Measurements from ENCODE around the gene ATOX1.
"Not testable (repeated sequence)": the region's sequence is repeated elsewhere in the genome, so short reads cannot be mapped to it uniquely, and the experiment has no call there.

The ATOX1 gene

DNA sequence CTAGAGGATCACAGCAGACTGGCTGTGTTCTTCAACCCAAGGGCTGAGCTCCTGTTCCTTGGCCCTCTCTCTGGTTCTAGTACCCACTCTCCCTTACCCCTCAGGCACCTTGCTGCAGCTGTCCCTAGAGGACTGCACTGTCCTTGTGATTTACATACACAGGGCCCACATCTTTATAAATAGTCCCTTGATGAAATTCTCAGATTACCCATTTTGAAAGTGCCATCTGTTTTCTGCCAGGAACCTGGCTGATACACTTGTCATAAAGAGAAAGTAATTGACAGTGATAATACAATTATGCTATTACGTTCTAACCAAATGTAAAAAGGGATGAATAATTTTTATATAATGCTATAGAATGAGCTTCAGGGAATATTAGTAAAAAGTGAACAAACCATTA, 55.2 kb downstream of the ATOX1 start:
- Histone ChIP-seq H3K4me2 (ENCODE audit: low read depth, low read length) (peak overlapping the region; percentile 52), H3K4me1 (ENCODE audit: low read length) (peaks cover 21% of the 10 kb centered on the region), H3K36me3 (replicated peaks; ENCODE audit: insufficient read depth, low read length) (no peaks in the 10 kb centered on the region), H3K9ac (ENCODE audit: low read length) (no peak overlapping the region), H4K20me1 (ENCODE audit: insufficient read depth, low read length) (no peaks in the 10 kb centered on the region), H3K79me2 (ENCODE audit: low read length) (no peaks in the 10 kb centered on the region), H3K9me3 (replicated peaks; ENCODE audit: insufficient read depth, low read length) (no peaks in the 10 kb centered on the region), H3K4me3 (ENCODE audit: low read length) (no peak overlapping the region), H3K9me2 (replicated peaks; ENCODE audit: insufficient read depth, low read length) (no peaks in the 10 kb centered on the region), H2AFZ (ENCODE audit: low read length) (peak overlapping the region; percentile 37; the same call in 1 of the 2 replicates), H3K27ac (ENCODE audit: low read length) (peak overlapping the region; percentile 34; the same call in 1 of the 2 replicates), H3K27me3 (replicated peaks; ENCODE audit: insufficient read depth, low read length) (no peaks in the 10 kb centered on the region), H3F3A (ENCODE audit: insufficient read depth, low read length) (no peaks in the 10 kb centered on the region)
- DNase-seq: peak; percentile 78
- TF ChIP-seq EZH2phosphoT487 (IDR thresholded peaks at IDR 0.05; ENCODE audit: low read length): no peak

DNA sequence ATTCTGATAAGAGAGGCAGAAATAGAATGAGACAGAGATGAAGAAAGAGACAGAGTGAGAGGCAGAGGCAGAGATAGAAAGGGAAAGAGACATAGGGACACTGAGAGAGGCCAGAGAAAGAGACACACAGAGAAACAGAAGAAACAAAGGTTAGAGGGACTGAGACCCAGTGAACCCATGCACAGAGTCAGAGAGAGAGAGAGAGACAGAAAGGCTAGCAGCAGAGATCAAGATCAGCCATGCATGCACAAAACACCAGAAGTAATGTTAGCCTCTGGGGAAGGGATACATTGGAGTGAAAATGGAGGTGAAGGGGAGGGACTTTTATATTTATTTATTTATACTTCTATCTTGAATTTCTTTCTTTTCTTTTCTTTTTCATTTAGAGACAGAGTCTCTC, 57.6 kb downstream of the ATOX1 start:
- no peaks in the 10 kb centered on the region for H3F3A ChIP-seq (ENCODE audit: insufficient read depth, low read length)
- H3K36me3 ChIP-seq (replicated peaks; ENCODE audit: insufficient read depth, low read length): no peaks in the 10 kb centered on the region
- H3K4me3 ChIP-seq (ENCODE audit: low read length): no peak overlapping the region
- no peak overlapping the region for H3K27ac ChIP-seq (ENCODE audit: low read length)
- TF ChIP-seq EZH2 (optimal IDR thresholded peaks at IDR 0.05; ENCODE audit: low read depth, low read length): no peak
- TF ChIP-seq, protein P1, sequence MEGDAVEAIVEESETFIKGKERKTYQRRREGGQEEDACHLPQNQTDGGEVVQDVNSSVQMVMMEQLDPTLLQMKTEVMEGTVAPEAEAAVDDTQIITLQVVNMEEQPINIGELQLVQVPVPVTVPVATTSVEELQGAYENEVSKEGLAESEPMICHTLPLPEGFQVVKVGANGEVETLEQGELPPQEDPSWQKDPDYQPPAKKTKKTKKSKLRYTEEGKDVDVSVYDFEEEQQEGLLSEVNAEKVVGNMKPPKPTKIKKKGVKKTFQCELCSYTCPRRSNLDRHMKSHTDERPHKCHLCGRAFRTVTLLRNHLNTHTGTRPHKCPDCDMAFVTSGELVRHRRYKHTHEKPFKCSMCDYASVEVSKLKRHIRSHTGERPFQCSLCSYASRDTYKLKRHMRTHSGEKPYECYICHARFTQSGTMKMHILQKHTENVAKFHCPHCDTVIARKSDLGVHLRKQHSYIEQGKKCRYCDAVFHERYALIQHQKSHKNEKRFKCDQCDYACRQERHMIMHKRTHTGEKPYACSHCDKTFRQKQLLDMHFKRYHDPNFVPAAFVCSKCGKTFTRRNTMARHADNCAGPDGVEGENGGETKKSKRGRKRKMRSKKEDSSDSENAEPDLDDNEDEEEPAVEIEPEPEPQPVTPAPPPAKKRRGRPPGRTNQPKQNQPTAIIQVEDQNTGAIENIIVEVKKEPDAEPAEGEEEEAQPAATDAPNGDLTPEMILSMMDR (IDR thresholded peaks at IDR 0.05; ENCODE audit: low read length): no peak
- TF ChIP-seq EZH2phosphoT487 (IDR thresholded peaks at IDR 0.05; ENCODE audit: low read length): no peak
- H4K20me1 ChIP-seq (ENCODE audit: insufficient read depth, low read length): no peaks in the 10 kb centered on the region
- no peaks in the 10 kb centered on the region for H3K27me3 ChIP-seq (replicated peaks; ENCODE audit: insufficient read depth, low read length)
- H3K9ac ChIP-seq (ENCODE audit: low read length): no peak overlapping the region
- H3K4me1 ChIP-seq (ENCODE audit: low read length): peaks cover 21% of the 10 kb centered on the region
- no peak for DNase-seq
- no peaks in the 10 kb centered on the region for H3K79me2 ChIP-seq (ENCODE audit: low read length)
- H3K9me2 ChIP-seq (replicated peaks; ENCODE audit: insufficient read depth, low read length): no peaks in the 10 kb centered on the region
- H3K4me2 ChIP-seq (ENCODE audit: low read depth, low read length): no peak overlapping the region
- H2AFZ ChIP-seq (ENCODE audit: low read length): no peak overlapping the region
- H3K9me3 ChIP-seq (replicated peaks; ENCODE audit: insufficient read depth, low read length): no peaks in the 10 kb centered on the region

GRCh38 chr5:151700296-151700695, 58.1 kb downstream of the ATOX1 start:
- peaks cover 21% of the 10 kb centered on the region for H3K4me1 ChIP-seq (ENCODE audit: low read length)
- TF ChIP-seq EZH2 (optimal IDR thresholded peaks at IDR 0.05; ENCODE audit: low read depth, low read length): no peak
- H3K4me2 ChIP-seq (ENCODE audit: low read depth, low read length): no peak overlapping the region

GRCh38 chr5:151699071-151699901, 59.1 kb downstream of the ATOX1 start:
- TF ChIP-seq, protein P1 (IDR thresholded peaks at IDR 0.05; ENCODE audit: low read length): no peak
- no peak for TF ChIP-seq EZH2phosphoT487 (IDR thresholded peaks at IDR 0.05; ENCODE audit: low read length)
- TF ChIP-seq EZH2 (optimal IDR thresholded peaks at IDR 0.05; ENCODE audit: low read depth, low read length): no peak
- no peaks in the 10 kb centered on the region for H3F3A ChIP-seq (ENCODE audit: insufficient read depth, low read length)
- H3K9me3 ChIP-seq (replicated peaks; ENCODE audit: insufficient read depth, low read length): no peaks in the 10 kb centered on the region
- H3K79me2 ChIP-seq (ENCODE audit: low read length): no peaks in the 10 kb centered on the region
- H3K27me3 ChIP-seq (replicated peaks; ENCODE audit: insufficient read depth, low read length): no peaks in the 10 kb centered on the region
- H3K4me2 ChIP-seq (ENCODE audit: low read depth, low read length): no peak overlapping the region
- no peaks in the 10 kb centered on the region for H3K9me2 ChIP-seq (replicated peaks; ENCODE audit: insufficient read depth, low read length)
- no peak overlapping the region for H3K4me3 ChIP-seq (ENCODE audit: low read length)
- H3K27ac ChIP-seq (ENCODE audit: low read length): no peak overlapping the region
- H4K20me1 ChIP-seq (ENCODE audit: insufficient read depth, low read length): no peaks in the 10 kb centered on the region
- no peak for DNase-seq
- H3K9ac ChIP-seq (ENCODE audit: low read length): no peak overlapping the region
- H3K4me1 ChIP-seq (ENCODE audit: low read length): peaks cover 19% of the 10 kb centered on the region
- H3K36me3 ChIP-seq (replicated peaks; ENCODE audit: insufficient read depth, low read length): no peaks in the 10 kb centered on the region
- H2AFZ ChIP-seq (ENCODE audit: low read length): no peak overlapping the region

More at GRCh38 chr5:151700296-151700695, 58.1 kb downstream of the ATOX1 start:
- H3K4me3 ChIP-seq (ENCODE audit: low read length): no peak overlapping the region
- DNase-seq: no peak
- no peak overlapping the region for H3K9ac ChIP-seq (ENCODE audit: low read length)
- no peaks in the 10 kb centered on the region for H4K20me1 ChIP-seq (ENCODE audit: insufficient read depth, low read length)
- no peaks in the 10 kb centered on the region for H3K27me3 ChIP-seq (replicated peaks; ENCODE audit: insufficient read depth, low read length)
- no peak overlapping the region for H3K27ac ChIP-seq (ENCODE audit: low read length)
- H3F3A ChIP-seq (ENCODE audit: insufficient read depth, low read length): no peaks in the 10 kb centered on the region
- no peaks in the 10 kb centered on the region for H3K36me3 ChIP-seq (replicated peaks; ENCODE audit: insufficient read depth, low read length)
- no peaks in the 10 kb centered on the region for H3K79me2 ChIP-seq (ENCODE audit: low read length)
- no peaks in the 10 kb centered on the region for H3K9me2 ChIP-seq (replicated peaks; ENCODE audit: insufficient read depth, low read length)
- H2AFZ ChIP-seq (ENCODE audit: low read length): no peak overlapping the region
- no peaks in the 10 kb centered on the region for H3K9me3 ChIP-seq (replicated peaks; ENCODE audit: insufficient read depth, low read length)

DNA sequence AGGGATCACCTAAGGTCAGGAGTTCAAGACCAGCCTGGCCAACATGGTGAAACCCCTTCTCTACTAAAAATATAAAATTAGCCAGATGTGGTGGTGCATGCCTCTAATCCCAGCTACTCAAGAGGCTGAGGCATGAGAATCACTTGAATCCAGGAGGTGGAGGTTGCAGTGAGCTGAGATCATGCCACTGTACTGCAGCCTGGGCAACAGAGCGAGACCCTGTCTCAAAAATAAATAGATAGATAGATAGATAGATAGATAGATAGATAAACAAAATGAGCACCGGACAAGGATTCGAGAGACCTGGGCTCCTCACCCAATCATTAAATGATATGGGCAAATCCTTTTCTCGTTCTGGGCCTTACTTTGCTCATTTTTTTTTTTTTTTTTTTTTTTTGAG, 60.4 kb downstream of the ATOX1 start:
- not testable (repeated sequence) for H3F3A ChIP-seq (ENCODE audit: insufficient read depth, low read length); H3K27me3 ChIP-seq (replicated peaks; ENCODE audit: insufficient read depth, low read length); H2AFZ ChIP-seq (ENCODE audit: low read length); H3K9ac ChIP-seq (ENCODE audit: low read length); H3K9me3 ChIP-seq (replicated peaks; ENCODE audit: insufficient read depth, low read length); H3K4me3 ChIP-seq (ENCODE audit: low read length); H3K9me2 ChIP-seq (replicated peaks; ENCODE audit: insufficient read depth, low read length); H3K27ac ChIP-seq (ENCODE audit: low read length); H3K4me1 ChIP-seq (ENCODE audit: low read length); H3K79me2 ChIP-seq (ENCODE audit: low read length); H3K36me3 ChIP-seq (replicated peaks; ENCODE audit: insufficient read depth, low read length); H3K4me2 ChIP-seq (ENCODE audit: low read depth, low read length); H4K20me1 ChIP-seq (ENCODE audit: insufficient read depth, low read length); DNase-seq
